Activated effector memory CD4-positive, alpha-beta T cell treated with anti-CD3 and anti-CD28 coated beads, Interleukin-2, amount 50 U/mL, for 16 hours (primary cell): Measurements from ENCODE around the gene HHATL.

ENCODE experiments used
- DNase-seq: peaks from one replicate; pipeline ENCODE4 v3.0.0-alpha.2; 2020

HHATL gene

DNA sequence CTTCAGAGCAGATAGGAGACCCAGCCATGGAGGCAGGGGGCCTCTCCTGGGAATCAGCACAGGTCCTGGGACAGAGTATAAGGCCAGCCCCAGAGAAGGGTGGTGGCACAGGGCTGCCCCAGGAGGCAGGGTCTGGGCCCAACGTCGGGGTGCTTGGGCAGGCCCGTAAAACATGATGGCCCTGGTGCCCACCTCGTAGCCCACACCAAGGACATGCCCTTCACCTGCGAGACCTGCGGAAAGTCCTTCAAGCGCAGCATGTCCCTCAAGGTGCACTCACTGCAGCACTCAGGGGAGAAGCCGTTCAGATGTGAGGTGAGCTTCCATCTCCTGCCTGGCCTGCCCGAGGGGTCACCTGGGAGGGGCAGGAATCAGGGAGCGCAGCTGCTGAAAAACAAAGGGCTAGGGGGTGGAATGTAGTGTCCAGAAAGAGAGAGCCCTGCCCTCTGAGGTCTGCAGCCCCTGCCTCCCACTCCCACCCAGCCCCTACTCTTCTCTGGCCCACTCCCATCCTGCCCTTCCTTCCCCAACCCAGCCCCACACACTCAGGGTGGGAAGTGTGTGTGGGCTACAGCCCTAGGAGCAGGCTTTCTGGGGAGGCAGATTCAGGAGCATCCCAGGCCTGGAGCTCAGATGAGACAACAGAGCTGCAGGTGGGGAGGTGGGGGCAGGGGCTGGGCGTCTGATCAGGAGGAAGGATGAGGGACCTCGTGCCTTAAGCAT is 39.6 kb downstream of the HHATL start:
- peak; percentile 49 for DNase-seq

DNA sequence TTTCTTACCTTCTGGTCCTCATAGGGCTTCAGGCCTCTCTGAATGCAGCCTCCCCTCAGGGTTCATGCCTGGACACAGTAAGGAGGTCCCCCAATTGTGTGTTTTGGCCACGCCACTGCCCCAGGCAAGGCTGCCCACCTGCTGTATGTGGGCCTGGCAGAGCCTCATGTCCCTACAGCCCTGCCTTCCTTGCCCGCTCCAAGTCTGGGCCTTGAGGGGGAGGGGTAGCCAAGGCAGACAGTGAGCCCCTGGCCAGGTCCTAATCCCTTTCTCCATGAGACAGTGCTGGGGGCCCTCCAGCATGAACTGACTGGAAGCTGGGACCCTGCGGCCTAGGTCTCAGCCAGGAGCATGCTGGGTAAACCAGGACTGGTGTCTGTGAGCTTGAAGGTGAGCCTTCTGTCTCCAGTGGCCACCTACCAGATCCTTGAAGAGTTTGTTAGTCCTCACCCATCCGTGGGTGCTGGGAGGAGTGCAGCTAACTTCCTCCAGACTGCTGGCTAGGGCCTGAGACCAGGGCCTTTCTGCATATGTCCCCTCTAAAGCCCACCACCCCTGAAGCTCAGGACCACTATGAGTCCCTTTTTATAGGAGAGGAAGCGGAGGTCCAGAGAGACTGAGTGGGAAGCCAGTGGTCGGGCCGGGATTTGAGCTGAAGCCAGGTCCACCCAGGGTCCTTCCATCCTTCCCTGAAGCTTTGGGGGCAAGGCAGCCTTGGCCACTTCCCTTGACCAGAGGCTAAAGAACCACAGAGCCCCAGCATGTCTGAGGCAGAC is 40.4 kb downstream of the HHATL start:
- peak; percentile 56 for DNase-seq

DNA sequence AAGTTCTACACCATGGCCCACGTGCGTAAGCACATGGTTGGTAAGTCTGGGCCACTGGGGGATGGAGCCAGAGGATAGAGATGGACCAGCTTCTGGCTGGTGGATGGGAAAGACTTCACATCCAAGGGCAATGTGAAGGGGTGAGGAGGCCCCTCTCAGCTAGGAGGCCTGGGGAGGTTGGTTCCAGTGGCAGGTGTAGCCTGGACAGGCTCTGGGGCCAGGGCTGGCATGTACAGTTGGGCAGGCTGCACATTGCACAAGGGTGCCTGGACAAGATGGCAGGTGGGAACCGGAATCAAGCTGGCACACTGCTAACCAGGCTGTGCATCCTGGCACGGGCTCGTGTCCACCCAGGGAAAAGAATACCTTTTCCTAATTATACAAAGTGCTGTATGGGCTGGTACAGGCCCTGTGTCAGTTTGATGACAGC is 41.0 kb downstream of the HHATL start:
- peak; percentile 58 for DNase-seq

DNA sequence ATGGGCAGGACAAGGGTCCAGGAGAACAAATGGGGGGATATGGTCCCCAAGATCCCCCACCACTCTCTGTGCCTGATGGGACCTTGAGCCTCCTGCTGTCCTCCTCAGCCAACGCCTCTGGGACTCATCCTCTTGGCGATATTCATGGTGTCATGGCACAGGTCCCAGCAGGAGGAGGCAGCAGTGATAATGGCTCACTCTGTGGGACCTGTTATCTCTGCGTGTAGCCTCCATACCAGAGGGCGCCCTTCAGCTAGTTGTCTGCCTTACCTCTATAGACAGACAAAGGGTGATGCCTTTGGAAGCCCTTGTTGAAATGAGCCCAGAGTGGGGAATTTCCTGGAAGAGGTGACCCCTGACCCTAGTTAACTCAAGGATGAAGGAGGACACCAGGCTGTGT is 41.7 kb downstream of the HHATL start:
- DNase-seq, result peak; percentile 58

DNA sequence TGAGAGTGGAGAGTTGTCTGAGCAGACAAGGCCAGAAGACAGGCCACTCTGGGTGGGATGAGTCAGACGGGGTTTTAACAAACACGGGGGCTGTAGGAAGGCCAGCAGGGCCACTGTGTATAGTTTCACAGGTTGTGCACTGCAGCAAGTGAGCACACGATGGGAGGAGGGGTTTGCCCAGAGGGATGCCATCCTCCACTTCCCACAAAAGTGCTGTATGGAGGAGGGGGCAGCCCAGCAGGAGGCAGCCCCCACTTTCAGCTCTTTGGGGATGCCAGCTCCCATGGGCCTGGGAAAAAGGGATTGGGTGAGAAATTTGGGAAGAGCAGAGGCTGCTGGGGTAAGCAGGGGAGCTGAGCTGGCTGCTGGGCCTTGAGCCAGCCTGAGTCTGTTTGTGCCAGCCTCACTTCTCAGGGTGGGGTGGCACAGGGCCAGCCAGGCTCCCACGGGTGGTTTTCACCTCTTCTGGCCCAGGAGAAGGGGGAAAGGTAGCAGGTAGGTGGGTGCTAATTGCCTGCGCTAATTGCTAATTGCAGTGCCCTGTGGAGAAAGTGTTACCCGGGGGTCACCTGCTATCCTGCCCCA is 42.4 kb downstream of the HHATL start:
- DNase-seq, result peak; percentile 53

DNA sequence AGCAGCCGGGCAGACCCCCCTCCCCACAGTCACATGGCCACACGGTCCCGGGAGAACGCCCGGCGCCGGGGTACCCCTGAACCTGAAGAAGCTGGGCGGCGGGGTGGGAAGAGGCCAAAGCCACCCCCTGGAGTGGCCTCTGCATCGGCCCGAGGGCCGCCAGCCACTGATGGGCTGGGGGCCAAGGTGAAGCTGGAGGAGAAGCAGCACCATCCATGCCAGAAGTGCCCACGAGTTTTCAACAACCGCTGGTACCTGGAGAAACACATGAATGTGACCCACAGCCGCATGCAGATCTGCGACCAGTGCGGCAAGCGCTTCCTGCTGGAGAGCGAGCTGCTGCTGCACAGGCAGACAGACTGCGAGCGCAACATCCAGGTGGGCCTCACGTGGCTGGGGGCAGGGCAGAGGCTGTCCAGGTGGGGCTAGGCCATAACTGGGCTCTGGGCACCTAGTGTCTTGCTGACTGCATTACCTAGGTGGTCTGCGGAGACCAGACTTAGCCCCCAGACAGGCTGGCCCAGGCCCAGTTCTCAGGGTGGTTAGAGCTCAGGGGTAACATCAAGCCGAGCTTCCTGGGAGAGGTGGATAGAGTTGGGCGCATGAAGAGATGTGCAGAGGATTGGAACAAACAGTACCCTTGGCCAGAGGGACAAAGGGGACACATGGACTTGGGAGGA is 43.0 kb downstream of the HHATL start:
- DNase-seq, result peak; percentile 58

DNA sequence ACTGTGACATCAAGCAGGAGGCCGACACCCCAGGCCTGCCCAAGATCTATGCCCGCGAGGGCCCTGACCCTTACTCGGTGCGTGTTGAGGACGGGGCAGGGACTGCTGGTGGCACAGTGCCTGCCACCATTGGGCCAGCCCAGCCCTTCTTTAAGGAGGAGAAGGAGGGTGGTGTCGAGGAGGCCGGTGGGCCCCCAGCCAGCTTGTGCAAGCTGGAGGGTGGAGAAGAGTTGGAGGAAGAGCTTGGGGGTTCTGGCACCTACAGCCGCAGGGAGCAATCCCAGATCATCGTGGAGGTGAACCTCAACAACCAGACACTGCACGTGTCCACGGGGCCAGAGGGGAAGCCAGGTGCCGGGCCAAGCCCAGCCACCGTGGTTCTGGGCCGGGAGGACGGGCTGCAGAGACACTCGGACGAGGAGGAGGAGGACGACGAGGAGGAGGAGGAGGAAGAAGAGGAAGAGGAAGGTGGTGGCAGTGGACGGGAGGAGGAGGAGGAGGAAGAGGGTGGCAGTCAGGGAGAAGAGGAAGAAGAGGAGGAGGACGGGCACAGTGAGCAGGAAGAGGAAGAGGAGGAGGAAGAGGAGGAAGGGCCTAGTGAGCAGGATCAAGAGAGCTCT is 43.7 kb downstream of the HHATL start:
- peak; percentile 54 for DNase-seq

DNA sequence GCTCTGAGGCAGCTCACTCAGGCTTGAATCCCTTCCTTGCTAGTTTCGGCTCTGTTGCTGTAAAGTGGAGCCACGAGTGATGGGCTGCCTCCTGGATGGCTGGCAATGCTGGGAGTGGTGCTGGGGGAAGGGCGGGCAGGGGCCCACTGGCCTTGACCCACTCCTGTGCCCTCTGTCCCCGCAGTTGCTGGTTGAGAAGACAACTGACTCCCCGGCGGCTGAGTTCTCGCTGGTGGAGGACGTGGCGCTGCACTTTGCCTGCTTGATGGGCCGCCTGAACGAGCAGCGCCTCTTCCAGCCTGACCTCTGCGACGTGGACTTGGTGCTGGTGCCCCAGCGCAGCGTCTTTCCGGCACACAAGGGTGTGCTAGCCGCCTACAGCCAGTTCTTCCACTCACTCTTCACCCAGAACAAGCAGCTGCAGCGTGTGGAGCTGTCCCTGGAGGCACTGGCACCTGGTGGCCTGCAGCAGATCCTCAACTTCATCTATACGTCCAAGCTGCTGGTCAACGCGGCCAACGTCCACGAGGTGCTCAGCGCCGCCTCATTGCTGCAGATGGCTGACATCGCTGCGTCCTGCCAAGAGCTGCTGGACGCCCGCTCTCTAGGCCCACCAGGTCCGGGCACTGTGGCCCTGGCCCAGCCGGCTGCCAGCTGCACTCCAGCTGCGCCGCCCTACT is 44.4 kb downstream of the HHATL start:
- peak; percentile 56 for DNase-seq

DNA sequence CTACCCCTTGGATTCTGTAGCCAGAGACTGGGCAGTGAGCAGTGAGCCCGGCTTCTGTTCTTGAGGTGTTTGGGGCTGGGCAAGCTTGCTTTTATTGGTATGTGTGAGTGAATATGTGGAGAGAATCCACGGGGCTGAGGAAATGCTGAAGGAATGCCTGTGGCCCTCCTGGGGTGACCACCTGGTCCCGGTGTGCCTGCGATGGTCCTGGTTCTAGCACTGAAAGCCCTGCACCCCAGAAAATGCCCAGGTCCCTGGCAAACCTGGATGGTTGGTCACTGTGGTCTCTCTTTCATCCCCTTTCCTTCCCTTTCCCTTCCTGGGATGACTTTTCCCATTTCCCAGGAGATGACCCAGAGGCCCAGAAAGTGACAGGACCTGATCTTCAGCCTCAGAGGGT is 44.9 kb downstream of the HHATL start:
- no peak for DNase-seq

DNA sequence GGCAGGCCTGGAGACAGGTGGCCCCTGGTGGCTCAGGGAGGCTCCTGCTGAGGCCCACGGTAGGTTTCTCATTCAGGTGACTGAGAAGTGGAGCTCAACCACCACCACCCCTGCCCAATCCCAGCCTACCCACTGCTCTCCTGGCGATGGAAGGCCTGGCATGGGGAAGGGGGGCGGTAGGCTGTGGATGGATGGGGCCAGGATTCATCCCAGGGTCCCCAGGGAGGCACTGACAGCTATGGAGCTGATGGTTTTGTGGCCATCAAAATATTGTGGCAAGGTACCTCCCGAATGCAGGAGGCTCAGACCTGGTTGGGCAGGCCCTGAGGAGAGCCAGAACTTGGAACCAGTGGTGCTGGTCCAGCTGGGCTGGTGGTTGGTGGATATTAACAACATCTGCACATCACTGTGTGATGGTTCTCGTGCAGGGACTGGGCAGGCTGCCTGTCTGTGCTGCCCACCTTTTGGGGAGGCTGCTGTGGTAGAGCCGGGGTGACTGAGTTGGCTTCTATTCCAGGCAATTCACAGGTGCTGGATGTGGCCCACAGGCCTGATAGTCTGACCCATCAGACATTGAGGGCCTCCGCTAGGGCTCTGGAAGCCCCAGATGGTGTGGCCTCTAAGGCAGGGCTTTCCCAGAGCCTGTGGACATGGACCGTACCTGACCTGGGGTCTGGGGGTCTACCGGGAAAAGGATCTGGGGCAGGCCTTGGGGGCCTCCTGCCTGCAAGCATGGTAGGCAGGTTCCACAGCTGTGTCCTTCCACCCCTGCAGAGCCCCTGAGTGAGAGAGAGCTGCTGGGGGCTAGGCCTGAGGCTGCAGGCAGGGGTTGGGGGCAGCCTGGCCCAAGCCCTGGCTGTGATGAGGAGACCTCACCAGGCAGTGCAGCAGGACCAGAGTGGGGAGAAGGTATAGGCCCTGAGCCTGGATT is 45.7 kb downstream of the HHATL start:
- DNase-seq, result no peak

DNA sequence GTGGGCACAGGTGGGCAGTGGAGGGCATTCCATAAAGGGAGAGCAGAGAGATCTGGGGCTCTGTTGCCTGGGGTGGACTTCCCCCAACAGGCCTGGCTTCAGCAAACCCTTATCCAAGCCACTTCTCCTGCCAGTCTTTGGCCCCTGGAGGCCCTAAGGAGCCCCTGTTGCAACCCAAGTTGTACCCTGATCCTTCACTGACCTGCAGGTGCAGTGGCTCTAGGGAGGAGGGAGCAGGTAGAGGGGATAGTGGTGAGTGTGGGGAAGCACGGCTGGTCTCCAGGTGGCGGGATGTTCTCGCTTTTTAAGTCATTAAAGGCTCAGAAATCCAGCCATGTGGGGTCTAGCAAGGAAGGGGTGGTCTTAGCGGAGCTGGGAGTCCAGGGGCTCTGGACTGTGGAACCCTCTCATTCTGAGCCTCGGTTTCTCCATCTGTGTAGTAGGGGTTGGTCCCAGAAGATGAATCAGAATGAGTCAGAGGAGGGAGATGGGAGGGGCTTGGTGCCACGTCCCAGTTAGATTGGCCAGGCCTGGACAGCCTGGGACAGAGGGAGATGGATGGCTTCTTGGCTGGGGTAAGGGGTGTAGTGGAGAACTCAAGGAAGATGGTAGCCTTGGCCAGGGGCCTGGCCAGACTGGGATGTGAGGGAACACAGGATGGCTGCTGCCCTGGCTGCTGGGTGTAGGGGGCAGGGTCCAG is 46.5 kb downstream of the HHATL start:
- no peak for DNase-seq

DNA sequence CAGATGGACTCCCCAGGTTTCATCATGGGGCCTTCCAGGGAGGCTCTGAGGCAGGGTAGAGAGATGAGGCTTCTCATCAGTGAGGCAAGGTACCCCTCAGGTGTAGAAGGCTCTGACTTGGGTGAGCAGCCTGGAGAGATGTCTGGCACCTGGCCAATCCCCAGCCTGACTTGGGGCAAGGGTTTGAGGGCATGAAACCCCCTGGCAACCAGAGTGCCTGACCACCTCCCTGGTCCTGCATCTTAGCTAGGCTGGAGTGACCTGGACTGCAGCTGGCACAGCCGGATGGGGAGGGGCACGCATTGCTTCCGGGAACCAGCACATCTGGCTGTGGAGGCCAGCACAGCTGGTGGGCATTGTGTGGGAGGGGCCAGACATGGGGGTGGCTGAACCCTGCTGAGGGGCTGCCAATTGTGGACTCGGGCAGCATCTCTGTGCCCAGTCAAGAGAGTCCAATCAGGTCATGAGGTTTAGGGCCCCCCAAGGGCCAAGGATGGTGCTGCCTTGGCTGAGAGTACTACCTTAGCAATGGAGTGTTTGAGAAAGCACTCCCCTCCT is 47.2 kb downstream of the HHATL start:
- DNase-seq, result peak; percentile 63

DNA sequence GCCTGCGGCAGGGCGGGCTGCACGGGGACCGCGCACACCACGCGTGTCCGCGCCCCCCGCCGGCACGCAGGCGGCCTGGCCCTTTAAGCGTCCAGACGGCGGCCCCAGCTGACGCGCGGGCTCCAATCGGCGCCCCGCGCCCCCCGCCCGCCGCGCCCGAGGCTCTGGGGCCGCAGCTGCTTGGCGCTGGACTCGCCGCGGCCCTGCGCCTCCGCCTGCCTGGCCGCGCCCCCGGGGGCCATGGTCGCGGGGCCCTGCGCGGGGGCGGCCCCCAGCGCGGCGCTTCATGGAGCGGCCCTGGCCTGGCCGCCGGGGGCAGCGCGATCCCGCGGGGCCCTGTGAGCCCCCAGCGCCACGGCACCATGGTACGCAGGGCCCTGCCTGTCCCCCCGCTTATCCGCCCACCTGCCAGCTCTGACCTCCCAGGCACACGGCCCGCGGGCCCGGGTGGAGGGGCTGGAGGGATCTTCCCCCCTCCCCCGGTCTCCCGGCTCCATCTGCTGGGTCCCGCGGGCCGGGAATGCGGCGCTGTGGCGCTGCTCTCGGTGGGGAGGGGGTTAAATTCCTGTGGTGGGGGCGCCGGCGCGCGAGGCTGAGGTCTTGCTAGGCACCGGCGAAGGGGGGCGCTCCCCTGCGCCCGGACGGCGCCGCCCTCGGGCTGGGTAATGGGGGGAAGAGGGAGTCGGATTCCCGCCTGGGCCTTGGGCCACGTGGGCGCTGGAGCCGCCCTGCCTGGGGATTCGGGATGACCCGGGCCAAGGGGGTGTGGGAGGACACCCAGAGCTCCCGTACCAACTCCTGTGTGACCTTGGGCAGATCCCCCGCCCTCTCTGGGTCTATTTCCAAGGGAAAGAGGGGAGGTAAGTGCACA is 48.0 kb downstream of the HHATL start:
- DNase-seq, result peak; percentile 64

DNA sequence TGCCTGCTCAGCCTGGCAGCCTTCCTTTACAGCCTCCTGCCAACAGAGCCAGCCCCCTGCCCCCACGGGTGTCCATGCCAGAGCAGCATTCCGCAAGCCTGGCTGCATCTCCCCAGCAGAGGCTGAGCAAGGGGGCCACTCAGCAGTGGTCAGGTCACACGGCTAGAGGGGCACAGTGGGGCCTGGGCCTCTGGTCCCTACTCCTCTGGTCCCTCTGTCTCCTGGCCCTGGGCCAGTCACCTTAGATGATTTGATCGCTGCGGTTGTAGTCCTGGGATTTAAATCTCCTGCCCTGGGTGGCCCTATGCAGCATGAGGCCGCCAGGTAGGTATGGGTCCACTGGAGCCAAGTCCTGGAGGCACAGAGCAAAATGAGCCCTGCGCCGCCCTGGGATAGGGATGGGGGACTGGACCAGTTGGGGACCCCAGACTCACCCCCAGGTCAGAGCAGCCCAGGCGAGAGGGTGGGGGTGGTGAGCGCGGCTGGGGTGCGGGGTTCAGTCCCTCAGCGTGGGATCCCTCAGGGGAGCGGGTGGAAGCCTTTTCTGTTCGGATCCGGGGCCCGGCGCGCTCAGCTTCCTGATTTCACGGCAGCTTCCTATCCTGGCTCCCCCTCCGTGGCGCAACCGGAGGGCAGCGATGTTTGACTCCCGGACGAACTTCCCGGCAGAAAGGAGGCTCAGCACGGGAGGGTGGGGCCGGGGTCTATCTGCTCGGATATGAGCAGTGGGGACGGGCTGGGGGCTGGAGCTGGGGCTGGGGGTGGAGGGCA is 48.9 kb downstream of the HHATL start, which contains the start of gene ZBTB47:
Gene ZBTB47 (plus strand): TSS at position 138 of the 771 bp plus-strand sequence. CDS start 4,659 bp downstream, outside the sequence.
- peak; percentile 65 for DNase-seq

DNA sequence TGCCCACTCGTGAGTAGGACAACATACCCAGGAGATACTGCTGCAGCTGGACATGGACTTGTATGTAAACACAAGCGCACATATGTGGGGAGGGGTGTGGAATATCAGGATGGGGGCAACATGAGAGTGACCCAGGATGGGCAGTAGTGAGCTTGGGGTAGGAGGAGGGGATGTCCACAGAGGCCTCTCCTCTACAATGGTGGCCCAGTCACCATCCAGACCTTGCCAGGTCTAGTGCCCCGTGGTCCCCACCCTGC is 49.4 kb downstream of the HHATL start:
- no peak for DNase-seq

DNA sequence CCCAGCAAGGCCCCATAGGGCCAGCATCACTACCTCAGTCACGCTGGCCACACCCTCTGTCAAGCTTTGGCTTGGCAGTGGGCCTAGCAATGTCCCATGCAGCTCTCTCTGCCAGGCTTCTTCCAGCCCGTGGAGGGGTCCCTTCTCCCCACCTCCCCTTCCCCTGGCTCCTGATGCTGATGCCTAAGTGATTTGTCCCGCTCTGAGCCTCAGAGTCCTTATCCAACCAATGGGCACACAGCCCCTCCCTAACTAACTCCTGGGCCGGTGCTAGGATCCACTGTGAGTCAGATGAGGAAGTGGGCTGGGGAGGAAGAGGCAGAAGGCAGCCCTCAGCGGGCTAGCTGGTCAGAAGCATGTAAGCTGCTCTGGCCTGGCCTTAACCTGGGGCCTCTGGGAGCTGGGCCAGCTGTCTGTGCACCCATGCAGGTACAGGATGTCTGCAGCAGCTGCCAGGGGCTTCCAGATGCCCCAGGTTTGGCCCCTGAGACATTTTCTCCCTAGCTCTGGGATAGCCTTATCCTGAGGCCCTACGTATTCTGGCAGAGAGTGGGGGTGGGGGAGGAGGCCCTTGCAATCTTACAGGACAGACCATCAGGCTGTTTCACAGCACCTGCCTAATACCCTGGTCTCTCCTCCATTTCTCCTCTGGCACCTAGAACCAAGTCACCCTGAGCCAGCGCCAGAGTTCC is 49.8 kb downstream of the HHATL start:
- no peak for DNase-seq

DNA sequence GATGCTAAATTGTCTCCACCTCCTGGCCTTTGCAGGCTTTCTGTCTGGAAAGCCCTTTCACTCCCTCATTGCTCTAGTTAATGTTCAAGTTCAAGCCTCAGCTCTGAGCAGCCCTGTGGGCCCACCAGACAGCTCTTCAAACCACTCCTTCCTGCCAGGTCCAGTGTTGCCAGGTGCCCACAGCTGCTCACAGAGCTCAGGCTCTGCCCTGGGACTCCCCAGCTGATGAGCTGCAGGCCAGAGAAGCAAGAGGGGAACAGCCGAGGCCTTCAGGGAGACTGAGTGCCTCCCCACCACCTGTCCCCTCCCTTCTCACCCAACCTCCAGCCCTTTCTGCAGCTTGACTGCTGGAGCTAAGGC is 50.4 kb downstream of the HHATL start:
- no peak for DNase-seq
